B cell (primary cell): ENCODE results near the gene PEAK1. TPM values are rescaled to one million over a fixed set of nuclear protein-coding genes. Genes with fewer than 3 reads are reported as not detected.

Experiments
- ATAC-seq: fragments of 200-7000 bp; cut with Tn5 transposase; one replicate; pipeline ENCODE4 v1.10.0; 2021; ENCODE audit warnings: low read depth, mild to moderate bottlenecking, moderate number of reproducible peaks, moderate library complexity
- CTCF ChIA-PET: fragments of 350-600 bp; sonication (Branson Sonifier 250); formaldehyde crosslinking; loops from one replicate; lab custom pipeline; 2021; ENCODE audit warnings: antibody characterized with exemption, inconsistent platforms; lab: Charles Lee
- POLR2A ChIA-PET: fragments of 350-600 bp; sonication (Branson Sonifier 250); formaldehyde crosslinking; loops from one replicate; lab custom pipeline; 2021; ENCODE audit warnings: antibody characterized with exemption; lab: Charles Lee
- DNase-seq: peaks from one replicate; pipeline ENCODE4 v3.0.0; 2013
- H2AFZ ChIP-seq: 2 replicates; pipeline ENCODE4 v1.6.1; 2012; ENCODE audit warnings: mild to moderate bottlenecking, low read depth, low read length; ENCODE audit not compliant: insufficient read depth, poor library complexity, severe bottlenecking
- H3K27ac ChIP-seq, 2 donors: 1 replicate in 1 of 2; 2 replicates in 1 of 2; pipeline ENCODE4 v1.5.1; 2012 to 2013; ENCODE audit warnings: low read length in 2 of 2, mild to moderate bottlenecking in 2 of 2, moderate library complexity in 1 of 2
- H3K27me3 ChIP-seq, 4 experiments: fragments of 200-600 bp in 1 of 4; sonication (generic) in 1 of 4; replicated peaks in 1 of 4; 1 replicate in 2 of 4; 2 replicates in 2 of 4; pipeline versions ENCODE4 v1.6.1 to v1.7.0; 2013 to 2016; ENCODE audit warnings: low read length in 3 of 4, mild to moderate bottlenecking in 2 of 4, mixed read lengths in 1 of 4, moderate library complexity in 1 of 4; ENCODE audit not compliant: insufficient read depth in 4 of 4, control insufficient read depth in 3 of 4; ENCODE audit errors: control extremely low read depth in 1 of 4
- H3K36me3 ChIP-seq, 2 experiments: replicated peaks in 1 of 2; 1 replicate in 1 of 2; 2 replicates in 1 of 2; pipeline versions ENCODE4 v1.6.1 to v1.7.1; 2013; ENCODE audit warnings: low read length in 1 of 2; ENCODE audit not compliant: insufficient read depth in 2 of 2, control insufficient read depth in 1 of 2; ENCODE audit errors: control extremely low read depth in 1 of 2, extremely low read depth in 1 of 2
- H3K4me1 ChIP-seq, 2 donors: fragments of 200-600 bp in 1 of 2; sonication (generic) in 1 of 2; 1 replicate in 1 of 2; 2 replicates in 1 of 2; pipeline versions ENCODE4 v1.5.1 to v1.6.1; 2013 to 2017; ENCODE audit warnings: low read length in 2 of 2; ENCODE audit not compliant: control insufficient read depth in 2 of 2, insufficient read depth in 2 of 2
- H3K4me2 ChIP-seq: replicated peaks from 2 replicates; pipeline ENCODE3; 2012; ENCODE audit warnings: mild to moderate bottlenecking, low read depth, low read length; ENCODE audit not compliant: poor library complexity, severe bottlenecking
- H3K4me3 ChIP-seq, 5 experiments: fragments of 200-600 bp in 1 of 5; sonication (generic) in 1 of 5; 1 replicate in 3 of 5; 2 replicates in 2 of 5; pipeline versions ENCODE4 v1.5.1 to v1.7.0; 2011 to 2016; ENCODE audit warnings: low read length in 4 of 5, mild to moderate bottlenecking in 4 of 5, low read depth in 2 of 5, control low read depth in 1 of 5, moderate library complexity in 1 of 5; ENCODE audit not compliant: insufficient read depth in 1 of 5; ENCODE audit errors: control extremely low read depth in 1 of 5, extremely low read depth in 1 of 5
- H3K79me2 ChIP-seq: fragments of 200-600 bp; sonication (generic); one replicate; pipeline ENCODE4 v1.6.0; 2016; ENCODE audit warnings: low read length; ENCODE audit not compliant: control insufficient read depth, insufficient read depth
- H3K9ac ChIP-seq: fragments of 200-600 bp; sonication (generic); 2 replicates; pipeline ENCODE4 v1.6.1; 2017; ENCODE audit warnings: mild to moderate bottlenecking, low read length, moderate library complexity
- H3K9me3 ChIP-seq, 3 donors: one replicate each; pipeline versions ENCODE4 v1.6.1 to v1.7.1; 2013; ENCODE audit warnings: low read length in 2 of 3; ENCODE audit not compliant: control insufficient read depth in 2 of 3, insufficient read depth in 1 of 3; ENCODE audit errors: control extremely low read depth in 1 of 3
- H4K20me1 ChIP-seq: 2 replicates; pipeline ENCODE4 v1.6.0; 2012; ENCODE audit warnings: mild to moderate bottlenecking, low read length; ENCODE audit not compliant: insufficient read depth, control insufficient read depth, poor library complexity, severe bottlenecking
- H3K27ac Mint-ChIP-seq: one replicate; pipeline ENCODE4 v1.8.0; 2021; ENCODE audit warnings: mixed read lengths
- H3K27me3 Mint-ChIP-seq: one replicate; pipeline ENCODE4 v1.8.0; 2021; ENCODE audit warnings: mixed read lengths
- H3K4me1 Mint-ChIP-seq: one replicate; pipeline ENCODE4 v1.8.0; 2021; ENCODE audit warnings: mixed read lengths
- H3K4me3 Mint-ChIP-seq: one replicate; pipeline ENCODE4 v1.8.0; 2021; ENCODE audit warnings: mixed read lengths
- H3K9me3 Mint-ChIP-seq: one replicate; pipeline ENCODE4 v1.8.0; 2022; ENCODE audit warnings: mixed read lengths; ENCODE audit not compliant: insufficient read depth
- EZH2 ChIP-seq: IDR thresholded peaks from 2 replicates; pipeline ENCODE4 v1.6.1; 2012; ENCODE audit warnings: borderline replicate concordance, low read depth, mild to moderate bottlenecking, moderate library complexity, low read length; ENCODE audit not compliant: insufficient read depth, poor library complexity, severe bottlenecking
- WGBS: methylation state at CpG from one replicate; pipeline ENCODE4 v1.1.5; 2013; ENCODE audit warnings: missing lambda C conversion rate; ENCODE audit not compliant: insufficient coverage; 5-methylcytosine and 5-hydroxymethylcytosine counted together
- intact Hi-C: fragments of 100-400 bp; cut with micrococcal nuclease; formaldehyde crosslinking; loops from one replicate; pipeline ENCODE4 v1.10.0; 2022
- polyA plus RNA-seq: library from polyadenylated mRNA; depleted of rRNA; stranded (reverse); fragments of >200 nt; gene quantifications from 2 replicates; pipeline ENCODE4 v1.2.3, GENCODE V29; 2012
- total RNA-seq, 2 donors: library from RNA; stranded (reverse); fragments of 120-200 nt in 1 of 2; gene quantifications; 1 replicate in 1 of 2; 2 replicates in 1 of 2; pipeline versions ENCODE4 v1.2.3 to v1.2.4, GENCODE V29; 2013 to 2022
- TF ChIP-seq, protein P1 (sequence below): fragments of 200-600 bp; IDR thresholded peaks from one replicate; pipeline ENCODE4 v1.8.0; 2022; ENCODE audit warnings: antibody characterized with exemption, mild to moderate bottlenecking

PEAK1 gene
- total and polyA plus RNA-seq, 2 donors (not counting 1 experiment from before 2014, with no cell fraction given) = 13.4 to 38.0 TPM

DNA sequence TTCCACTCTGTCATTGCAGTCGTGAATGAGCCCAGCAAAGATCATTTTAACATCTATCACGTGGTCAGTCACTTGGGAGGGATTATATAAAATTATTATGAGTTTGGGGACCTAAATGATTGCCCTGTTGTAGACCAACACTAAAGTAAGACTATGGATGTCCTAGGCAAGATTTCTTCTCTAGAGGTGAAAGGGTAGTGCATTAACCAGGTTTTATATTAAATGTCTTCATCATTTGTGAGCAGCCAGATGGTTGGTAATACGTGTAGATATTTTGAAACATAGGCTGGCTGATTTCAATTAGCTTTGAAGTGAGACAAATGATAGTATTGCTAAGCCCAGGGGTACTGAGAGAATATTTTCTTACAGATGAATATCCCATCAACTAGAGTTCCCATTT lies 198.7 kb downstream of the PEAK1 start:
- H3K4me1 Mint-ChIP-seq = peaks cover 14% of the 10 kb centered on the region
- CTCF ChIA-PET = no interaction called here
- Histone ChIP-seq H3K27me3 (no peaks in the 10 kb centered on the region), H3K36me3 (no peaks in the 10 kb centered on the region), H3K79me2 (no peaks in the 10 kb centered on the region), H3K4me3 (no peak overlapping the region), H3K4me2 (no peak overlapping the region), H3K4me1 (peaks cover 0 to 12% of the 10 kb centered on the region in 2 donors), H2AFZ (no peak overlapping the region), H3K27ac (no peak overlapping the region), H3K9me3 (no peaks in the 10 kb centered on the region), H3K9ac (no peak overlapping the region), H4K20me1 (no peaks in the 10 kb centered on the region)
- no peaks in the 10 kb centered on the region for H3K9me3 Mint-ChIP-seq
- POLR2A ChIA-PET = no interaction called here
- no peak for DNase-seq
- intact Hi-C loops = no loop called here
- H3K27ac Mint-ChIP-seq = no peak overlapping the region
- WGBS = no CpG with 5 or more reads among the region's 3 CpGs
- H3K4me3 Mint-ChIP-seq = no peak overlapping the region
- H3K27me3 Mint-ChIP-seq = no peaks in the 10 kb centered on the region
- no peak for ATAC-seq
- TF ChIP-seq, protein P1, sequence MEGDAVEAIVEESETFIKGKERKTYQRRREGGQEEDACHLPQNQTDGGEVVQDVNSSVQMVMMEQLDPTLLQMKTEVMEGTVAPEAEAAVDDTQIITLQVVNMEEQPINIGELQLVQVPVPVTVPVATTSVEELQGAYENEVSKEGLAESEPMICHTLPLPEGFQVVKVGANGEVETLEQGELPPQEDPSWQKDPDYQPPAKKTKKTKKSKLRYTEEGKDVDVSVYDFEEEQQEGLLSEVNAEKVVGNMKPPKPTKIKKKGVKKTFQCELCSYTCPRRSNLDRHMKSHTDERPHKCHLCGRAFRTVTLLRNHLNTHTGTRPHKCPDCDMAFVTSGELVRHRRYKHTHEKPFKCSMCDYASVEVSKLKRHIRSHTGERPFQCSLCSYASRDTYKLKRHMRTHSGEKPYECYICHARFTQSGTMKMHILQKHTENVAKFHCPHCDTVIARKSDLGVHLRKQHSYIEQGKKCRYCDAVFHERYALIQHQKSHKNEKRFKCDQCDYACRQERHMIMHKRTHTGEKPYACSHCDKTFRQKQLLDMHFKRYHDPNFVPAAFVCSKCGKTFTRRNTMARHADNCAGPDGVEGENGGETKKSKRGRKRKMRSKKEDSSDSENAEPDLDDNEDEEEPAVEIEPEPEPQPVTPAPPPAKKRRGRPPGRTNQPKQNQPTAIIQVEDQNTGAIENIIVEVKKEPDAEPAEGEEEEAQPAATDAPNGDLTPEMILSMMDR = no peak
- no peak for TF ChIP-seq EZH2

DNA sequence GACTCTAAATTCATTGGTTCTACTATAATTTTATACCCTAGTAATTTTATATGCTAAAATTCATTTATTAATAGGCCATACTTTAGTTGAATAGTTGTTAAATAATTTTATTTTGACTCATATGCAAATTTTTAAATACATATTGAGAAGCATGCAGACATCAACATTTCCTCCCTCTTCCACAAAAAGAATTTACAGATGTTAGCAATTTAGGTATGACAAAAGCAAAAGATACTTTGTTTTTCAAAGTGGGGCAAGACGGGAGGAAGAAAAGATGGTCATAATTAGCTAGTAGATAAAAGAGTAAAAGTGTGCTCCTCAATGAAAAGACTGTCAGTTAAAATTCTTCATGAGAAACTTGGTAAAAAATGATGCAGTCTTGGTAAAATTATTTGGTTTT lies 200.1 kb downstream of the PEAK1 start:
- H3K9me3 ChIP-seq = no peaks in the 10 kb centered on the region
- Mint-ChIP-seq H3K4me3 (no peak overlapping the region), H3K27ac (no peak overlapping the region), H3K9me3 (no peaks in the 10 kb centered on the region), H3K27me3 (no peaks in the 10 kb centered on the region), H3K4me1 (peaks cover 6% of the 10 kb centered on the region)
- POLR2A ChIA-PET = interaction anchor here (0.6 kb wide), 1 partner anchor 41 kb away, joined by 3 read pairs; no protein-coding TSS in a partner anchor
- no peak for DNase-seq
- TF ChIP-seq EZH2 = no peak
- TF ChIP-seq, protein P1 = no peak
- no peak for ATAC-seq
- H3K79me2 ChIP-seq = no peaks in the 10 kb centered on the region
- no peaks in the 10 kb centered on the region for H4K20me1 ChIP-seq
- H2AFZ ChIP-seq = no peak overlapping the region
- H3K4me3 ChIP-seq = no peak overlapping the region
- no peak overlapping the region for H3K9ac ChIP-seq
- intact Hi-C loops = no loop called here
- no peak overlapping the region for H3K27ac ChIP-seq
- WGBS = 100% methylated on average over 1 of the region's 1 CpG
- H3K4me1 ChIP-seq = peaks cover 0 to 7% of the 10 kb centered on the region in 2 donors
- H3K27me3 ChIP-seq = no peaks in the 10 kb centered on the region
- H3K36me3 ChIP-seq = no peaks in the 10 kb centered on the region
- H3K4me2 ChIP-seq = no peak overlapping the region
- CTCF ChIA-PET = no interaction called here
